Measurements from ENCODE around the gene SKIC8. TPM values are rescaled to one million over a fixed set of nuclear protein-coding genes. Genes with fewer than 3 reads are reported as not detected.

SKIC8 gene
- total RNA-seq, 1 donor from 2014 or later: 46.5 TPM

GRCh38 chr15:78244101-78244500 is 55.3 kb downstream of the SKIC8 start:
- H3K36me3 Mint-ChIP-seq (ENCODE audit: unreplicated experiment): no peaks in the 10 kb centered on the region
- H3K27ac Mint-ChIP-seq (ENCODE audit: unreplicated experiment): no peak overlapping the region
- no peak for TF ChIP-seq CTCF (IDR thresholded peaks at IDR 0.05)
- H3K4me3 Mint-ChIP-seq (ENCODE audit: unreplicated experiment): no peak overlapping the region
- peaks cover 3% of the 10 kb centered on the region for H3K4me1 Mint-ChIP-seq (ENCODE audit: unreplicated experiment)
- DNase-seq (ENCODE audit: extremely low spot score, unreplicated experiment): no peak
- H3K27me3 Mint-ChIP-seq (ENCODE audit: unreplicated experiment): peaks cover 4% of the 10 kb centered on the region
- H3K9me3 Mint-ChIP-seq (ENCODE audit: unreplicated experiment): no peaks in the 10 kb centered on the region

GRCh38 chr15:78243491-78243941 is 55.9 kb downstream of the SKIC8 start:
- Mint-ChIP-seq H3K27ac (ENCODE audit: unreplicated experiment) (no peak overlapping the region), H3K9me3 (ENCODE audit: unreplicated experiment) (no peaks in the 10 kb centered on the region), H3K4me3 (ENCODE audit: unreplicated experiment) (no peak overlapping the region), H3K36me3 (ENCODE audit: unreplicated experiment) (no peaks in the 10 kb centered on the region), H3K4me1 (ENCODE audit: unreplicated experiment) (peaks cover 3% of the 10 kb centered on the region), H3K27me3 (ENCODE audit: unreplicated experiment) (peaks cover 4% of the 10 kb centered on the region)
- no peak for TF ChIP-seq CTCF (IDR thresholded peaks at IDR 0.05)
- DNase-seq (ENCODE audit: extremely low spot score, unreplicated experiment): no peak

- Mint-ChIP-seq H3K9me3 (ENCODE audit: unreplicated experiment) (no peaks in the 10 kb centered on the region), H3K27me3 (ENCODE audit: unreplicated experiment) (peaks cover 4% of the 10 kb centered on the region), H3K27ac (ENCODE audit: unreplicated experiment) (no peak overlapping the region), H3K4me3 (ENCODE audit: unreplicated experiment) (no peak overlapping the region), H3K36me3 (ENCODE audit: unreplicated experiment) (no peaks in the 10 kb centered on the region), H3K4me1 (ENCODE audit: unreplicated experiment) (peaks cover 3% of the 10 kb centered on the region)
- TF ChIP-seq CTCF (IDR thresholded peaks at IDR 0.05): no peak
- no peak for DNase-seq (ENCODE audit: extremely low spot score, unreplicated experiment)
Measured at GRCh38 chr15:78243058-78243457, 56.4 kb downstream of the SKIC8 start.

GRCh38 chr15:78242128-78242527 is 57.3 kb downstream of the SKIC8 start:
- H3K27me3 Mint-ChIP-seq (ENCODE audit: unreplicated experiment): peaks cover 3% of the 10 kb centered on the region
- no peaks in the 10 kb centered on the region for H3K9me3 Mint-ChIP-seq (ENCODE audit: unreplicated experiment)
- no peak for DNase-seq (ENCODE audit: extremely low spot score, unreplicated experiment)
- H3K36me3 Mint-ChIP-seq (ENCODE audit: unreplicated experiment): no peaks in the 10 kb centered on the region
- peak; percentile 47 for TF ChIP-seq CTCF (IDR thresholded peaks at IDR 0.05)
- H3K4me3 Mint-ChIP-seq (ENCODE audit: unreplicated experiment): no peak overlapping the region
- H3K27ac Mint-ChIP-seq (ENCODE audit: unreplicated experiment): no peak overlapping the region
- H3K4me1 Mint-ChIP-seq (ENCODE audit: unreplicated experiment): peaks cover 3% of the 10 kb centered on the region

DNA sequence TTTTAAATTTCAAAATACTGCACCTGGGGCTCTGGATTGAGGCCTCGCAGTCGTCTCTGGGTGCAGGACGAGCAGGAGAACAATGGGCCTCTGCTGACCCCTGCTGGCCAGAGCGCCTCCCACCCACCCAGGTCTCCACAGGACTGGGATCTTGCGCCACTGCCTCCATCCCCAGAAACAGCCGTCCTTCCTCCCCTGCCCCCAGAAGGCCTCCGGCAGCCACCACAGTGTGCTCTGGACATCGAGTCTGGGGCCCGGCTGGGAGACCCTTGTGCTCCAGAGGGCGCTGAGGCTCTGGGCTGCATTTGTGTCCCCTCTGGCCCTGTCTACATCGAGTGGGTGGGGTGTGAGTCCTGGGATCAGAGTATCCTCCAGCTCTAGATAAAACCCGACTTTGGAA is 58.4 kb downstream of the SKIC8 start:
- Mint-ChIP-seq H3K4me1 (ENCODE audit: unreplicated experiment) (peaks cover 3% of the 10 kb centered on the region), H3K27ac (ENCODE audit: unreplicated experiment) (no peak overlapping the region), H3K36me3 (ENCODE audit: unreplicated experiment) (no peaks in the 10 kb centered on the region), H3K9me3 (ENCODE audit: unreplicated experiment) (no peaks in the 10 kb centered on the region), H3K27me3 (ENCODE audit: unreplicated experiment) (peaks cover 3% of the 10 kb centered on the region), H3K4me3 (ENCODE audit: unreplicated experiment) (no peak overlapping the region)
- peak; percentile 93 for TF ChIP-seq CTCF (IDR thresholded peaks at IDR 0.05)
- DNase-seq (ENCODE audit: extremely low spot score, unreplicated experiment): peak; percentile 93
